CD4-positive, alpha-beta T cell treated with Interleukin-10 for 1 hour (primary cell): ENCODE results near the gene ESD.
"Not testable (repeated sequence)": the region's sequence is repeated elsewhere in the genome, so short reads cannot be mapped to it uniquely, and the experiment has no call there.

Source experiments
- DNase-seq: peaks from one replicate; pipeline ENCODE4 v3.0.0-alpha.2; 2020

Gene ESD

GRCh38 chr13:46782691-46783090, 14.3 kb downstream of the ESD start:
- DNase-seq: no peak

DNA sequence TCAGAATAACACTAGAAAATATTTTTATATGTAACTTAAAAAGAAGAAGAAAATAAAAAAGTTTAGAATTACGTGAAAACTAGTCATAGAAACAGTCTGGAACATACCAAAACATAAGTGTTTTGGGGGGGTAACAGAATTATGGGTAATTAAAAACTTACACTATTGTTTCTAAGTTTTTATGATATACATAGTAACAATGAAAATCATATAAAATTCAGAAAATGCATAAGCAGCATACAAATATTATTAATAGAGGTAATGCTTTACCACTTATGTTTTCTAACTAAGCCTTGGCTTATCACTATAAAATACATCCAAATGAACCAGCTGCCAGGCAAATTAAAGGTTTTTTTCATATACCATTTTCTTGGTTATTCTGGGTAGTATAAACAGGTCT, 14.9 kb downstream of the ESD start:
- DNase-seq: no peak

GRCh38 chr13:46778890-46779289, 18.1 kb downstream of the ESD start:
- DNase-seq: no peak

GRCh38 chr13:46778095-46778494, 18.9 kb downstream of the ESD start:
- DNase-seq: no peak

DNA sequence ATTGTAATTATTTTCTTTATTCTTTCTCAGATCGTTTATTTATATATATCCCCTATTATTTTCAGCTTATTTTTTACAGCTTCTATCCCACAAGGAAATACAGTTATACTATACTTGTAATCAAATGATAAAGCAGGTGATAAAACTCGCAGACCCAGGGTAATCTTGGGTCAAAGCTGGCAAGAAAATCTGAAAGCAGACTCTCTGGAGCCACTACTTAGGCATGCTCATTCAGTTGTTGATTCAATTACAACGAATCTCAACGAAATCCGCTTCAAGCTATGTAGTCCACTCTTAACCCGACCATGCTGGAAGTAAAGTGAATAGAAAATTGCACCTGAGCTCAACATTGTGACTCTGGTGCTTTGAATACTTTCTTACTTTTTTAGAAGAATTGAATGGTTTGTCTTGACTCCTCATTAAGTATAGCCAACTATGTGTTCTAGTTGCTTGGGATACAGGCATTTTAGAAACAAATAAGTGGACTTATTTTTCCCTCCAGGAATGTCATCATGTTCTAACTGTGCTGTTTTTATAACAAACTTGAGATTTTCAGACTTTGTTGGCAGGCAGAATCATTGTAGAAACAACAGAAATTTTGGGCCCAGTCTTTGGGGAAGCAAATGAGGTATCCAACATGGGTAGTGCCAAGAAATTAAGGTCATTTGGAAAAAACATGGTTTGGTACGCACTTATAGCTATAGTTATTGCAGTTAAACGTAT, 21.4 kb downstream of the ESD start:
- DNase-seq: no peak

DNA sequence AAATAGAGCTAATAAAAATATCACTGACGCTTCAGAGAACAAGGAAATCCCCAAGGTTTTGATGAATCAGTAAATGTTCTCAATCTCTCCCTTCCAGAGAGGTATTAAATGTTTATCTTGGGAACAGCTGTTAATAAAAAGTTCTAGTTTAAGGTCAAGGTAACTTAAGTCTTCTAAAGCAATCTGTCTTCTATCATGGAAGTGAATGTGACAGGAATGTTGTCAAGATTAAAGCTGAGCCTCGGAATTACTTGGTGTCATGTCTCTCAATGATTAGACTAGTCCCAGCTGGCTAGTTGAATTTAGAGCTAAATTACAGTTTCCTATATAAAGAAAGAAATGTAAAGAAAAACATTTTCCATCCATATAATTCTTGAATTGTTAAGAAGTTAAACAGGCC, 23.4 kb downstream of the ESD start:
- DNase-seq: no peak

DNA sequence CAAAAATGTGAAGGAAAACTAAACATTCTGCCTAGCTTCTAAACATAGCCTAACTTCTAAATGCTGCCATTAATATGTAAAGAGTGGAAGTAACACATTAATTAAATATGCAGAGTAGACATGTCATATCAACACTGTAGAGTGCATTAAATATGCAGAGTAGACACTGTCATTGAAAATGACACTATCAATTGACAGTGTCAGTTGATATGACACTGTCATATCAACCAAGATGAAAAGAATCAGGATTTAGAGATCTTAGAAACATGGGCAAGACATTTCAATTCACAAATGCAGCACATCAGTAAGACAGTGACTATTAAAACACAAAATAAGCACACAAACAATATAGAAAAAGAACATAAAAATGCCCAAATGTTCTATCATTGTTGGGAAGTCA, 25.3 kb downstream of the ESD start:
- DNase-seq: no peak

GRCh38 chr13:46769925-46770324, 27.0 kb downstream of the ESD start:
- DNase-seq: not testable (repeated sequence)

GRCh38 chr13:46761866-46762265, 35.1 kb downstream of the ESD start:
- DNase-seq: no peak

GRCh38 chr13:46761174-46761573, 35.8 kb downstream of the ESD start:
- DNase-seq: no peak

- no peak for DNase-seq
These were observed 37.1 kb downstream of the ESD start for GRCh38 chr13:46759846-46760245.

DNA sequence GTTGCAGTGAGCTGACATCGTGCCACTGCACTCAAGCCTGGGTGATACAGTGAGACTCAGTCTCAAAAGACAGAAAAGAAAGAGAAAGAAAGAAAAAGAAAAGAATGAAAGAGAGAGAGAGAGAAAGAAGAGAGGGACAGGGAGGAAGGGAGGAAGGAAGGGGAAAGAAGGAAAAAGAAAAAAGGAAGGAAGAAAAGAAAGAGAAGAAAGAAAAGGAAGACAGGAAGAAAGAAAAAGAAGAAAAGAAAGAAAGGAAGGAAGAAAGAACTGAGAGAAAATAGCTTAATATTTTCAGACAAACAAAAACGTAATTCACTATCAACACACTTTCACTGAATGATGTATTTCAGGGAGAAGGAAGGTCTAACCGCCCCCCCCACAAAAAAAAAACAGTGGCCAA, 39.3 kb downstream of the ESD start:
- no peak for DNase-seq

GRCh38 chr13:46756977-46757376, 40.0 kb downstream of the ESD start:
- no peak for DNase-seq

DNA sequence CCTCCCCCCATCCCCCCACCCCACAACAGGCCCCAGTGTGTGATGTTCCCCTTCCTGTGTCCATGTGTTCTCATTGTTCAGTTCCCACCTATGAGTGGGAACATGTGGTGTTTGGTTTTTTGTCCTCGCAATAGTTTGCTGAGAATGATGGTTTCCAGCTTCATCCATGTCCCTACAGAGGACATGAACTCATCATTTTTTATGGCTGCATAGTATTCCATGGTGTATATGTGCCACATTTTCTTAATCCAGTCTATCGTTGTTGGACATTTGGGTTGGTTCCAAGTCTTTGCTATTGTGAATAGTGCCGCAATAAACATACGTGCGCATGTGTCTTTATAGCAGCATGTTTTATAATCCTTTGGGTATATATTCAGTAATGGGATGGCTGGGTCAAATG, 41.5 kb downstream of the ESD start:
- DNase-seq: not testable (repeated sequence)

DNA sequence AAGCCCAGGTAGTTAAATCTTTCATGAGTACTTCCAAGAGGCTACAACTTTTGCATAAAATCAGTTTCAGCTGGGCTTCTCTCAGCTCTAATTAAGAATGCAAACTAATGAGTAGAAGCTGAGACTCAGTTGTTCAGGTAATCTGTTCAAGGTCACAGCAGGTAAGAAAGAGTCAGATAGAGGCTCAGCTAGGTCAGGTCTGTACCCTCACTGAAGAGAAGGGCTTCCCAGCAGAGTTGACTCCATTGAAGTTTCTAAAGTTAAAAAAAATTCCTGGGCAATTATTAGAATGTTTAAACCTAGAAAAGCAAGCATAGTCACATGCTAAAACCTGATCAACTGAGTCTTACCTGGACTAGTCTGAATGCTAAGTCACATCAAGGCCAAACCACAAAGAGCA, 42.1 kb downstream of the ESD start:
- DNase-seq: no peak

DNA sequence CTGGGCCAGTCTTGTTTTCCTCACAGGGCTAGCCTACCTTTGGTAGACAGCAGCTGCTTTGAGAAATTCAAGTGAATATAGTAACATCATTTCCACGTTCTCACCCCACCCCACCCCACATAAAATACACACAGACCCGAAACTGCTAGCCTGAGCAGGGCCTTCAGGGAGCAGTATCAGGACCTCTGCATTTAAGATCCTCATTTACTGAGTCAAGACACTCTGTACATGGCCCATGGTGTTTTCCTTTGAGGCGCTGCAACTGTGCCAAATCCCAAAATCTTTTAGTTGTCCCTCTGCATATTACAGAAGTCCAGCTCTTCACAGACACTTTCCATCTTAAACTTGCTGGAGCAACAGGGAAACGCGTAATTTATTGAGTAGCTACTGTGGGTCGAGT, 43.0 kb downstream of the ESD start:
- DNase-seq: no peak

- DNase-seq: no peak
These were observed 43.8 kb downstream of the ESD start for GRCh38 chr13:46753137-46753536.

DNA sequence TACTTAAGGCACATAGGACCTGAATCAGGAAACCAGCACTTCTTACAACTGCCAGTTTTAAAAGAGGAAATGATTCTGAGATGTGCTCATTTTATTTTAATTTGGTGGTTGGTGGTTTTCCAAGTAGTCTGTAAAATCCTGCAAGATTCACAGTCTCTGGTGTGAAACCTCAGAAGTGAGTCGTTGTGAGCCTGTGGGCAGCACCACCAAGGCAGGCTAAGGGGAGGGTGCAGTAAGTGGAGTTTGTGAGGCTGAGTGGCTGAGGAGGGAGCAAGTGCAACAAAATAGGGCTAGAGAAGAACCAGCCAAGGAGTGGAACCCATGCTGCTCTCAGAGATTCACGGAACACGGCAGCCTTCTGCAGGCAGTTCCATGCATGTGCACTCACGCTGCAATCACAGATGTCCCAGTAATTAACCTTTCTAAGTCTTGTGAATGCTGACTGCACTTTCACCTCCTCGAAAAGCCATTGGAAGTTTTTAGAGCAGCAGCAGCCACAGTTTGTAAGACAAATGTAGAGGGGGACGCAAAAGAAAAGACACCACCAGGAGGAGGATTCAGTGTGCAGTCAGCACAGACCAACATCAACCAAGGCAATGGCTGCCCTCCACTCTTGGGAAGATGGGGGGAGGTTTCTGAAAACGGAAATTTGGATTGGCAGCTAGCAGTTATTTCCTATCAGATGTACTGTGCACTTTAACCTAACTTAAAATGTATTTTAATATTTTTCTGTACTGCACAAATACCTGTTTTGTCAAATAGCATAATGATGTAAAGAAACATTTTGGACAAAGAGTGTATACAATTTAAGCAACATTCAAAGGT, 44.9 kb downstream of the ESD start:
- DNase-seq: peak; percentile 68

- DNase-seq: no peak
These were observed 47.0 kb downstream of the ESD start for GRCh38 chr13:46749951-46750350.

DNA sequence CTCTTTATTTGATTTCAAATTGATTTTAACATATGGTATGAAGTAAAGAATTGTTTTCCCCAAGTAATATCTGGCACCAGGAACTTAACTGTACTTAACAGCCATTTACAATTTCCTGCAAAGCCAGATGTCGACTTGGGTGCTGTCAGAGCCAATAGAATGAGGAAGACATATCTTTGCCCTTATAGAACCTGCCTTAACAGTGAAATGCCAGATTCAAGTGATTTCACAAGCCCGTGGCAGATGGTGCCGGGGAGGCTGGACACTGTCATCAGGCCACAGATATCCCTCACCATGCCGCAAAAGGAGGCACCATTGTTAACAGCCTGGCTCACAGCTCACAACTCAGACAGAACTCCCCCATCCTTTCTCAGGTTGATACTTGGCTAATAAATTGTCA, 48.7 kb downstream of the ESD start:
- DNase-seq: no peak

- DNase-seq: no peak
These were observed 49.7 kb downstream of the ESD start for GRCh38 chr13:46747031-46747820.

- DNase-seq: no peak
These were observed 51.3 kb downstream of the ESD start for GRCh38 chr13:46745706-46746105.

GRCh38 chr13:46745062-46745461, 51.9 kb downstream of the ESD start:
- no peak for DNase-seq

DNA sequence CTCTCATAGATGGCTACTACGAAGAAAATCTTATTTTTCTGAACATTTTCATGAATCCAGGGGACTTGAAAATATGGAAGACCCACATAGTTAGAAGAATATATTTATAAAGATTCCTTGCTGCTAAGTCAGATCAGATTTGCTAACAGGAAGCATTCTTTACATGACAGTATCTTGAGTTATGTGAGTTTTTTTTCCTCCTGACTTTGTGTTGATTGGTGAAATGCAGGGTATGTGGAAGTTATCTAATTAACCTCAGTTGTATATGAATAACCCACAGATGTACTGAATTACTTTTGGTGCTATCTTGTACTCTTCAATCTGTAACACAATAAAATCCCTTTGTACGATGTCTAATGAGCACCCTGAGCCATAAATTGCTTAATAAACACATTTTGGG, 53.8 kb downstream of the ESD start:
- DNase-seq: no peak
